K562 (cell line): ENCODE results near the gene TTLL11. TPM values are rescaled to one million over a fixed set of nuclear protein-coding genes. Genes with fewer than 3 reads are reported as not detected.

Experiments
- ATAC-seq: fragments of 200-7000 bp; cut with Tn5 transposase; 3 replicates; pipeline ENCODE4 v1.9.1; 2020; ENCODE audit warnings: moderate library complexity
- BruUV-seq: library from RNA; stranded (reverse); fragments of 400-500 nt; replicated peaks from 2 replicates; lab custom pipeline; 2021; lab: Mats Ljungman, UMichigan
- CTCF ChIA-PET: fragments of 300-600 bp; formaldehyde crosslinking; extraction: SDS; loops from one replicate; lab custom pipeline; 2021; ENCODE audit warnings: low intra/inter-chr PET ratio; lab: Yijun Ruan, JAX
- POLR2A ChIA-PET: fragments of 300-600, 350-650 bp; sonication (Branson Sonifier 250); formaldehyde crosslinking; extraction: SDS; loops from one replicate; lab custom pipeline; 2021; ENCODE audit warnings: antibody characterized with exemption, inconsistent platforms; lab: Yijun Ruan, JAX
- DNase-seq, 4 experiments: peaks; one replicate each; pipeline versions ENCODE4 v3.0.0 to v3.0.0-alpha.2; 2011 to 2018; ENCODE audit warnings: low spot score in 3 of 4, mixed read lengths in 3 of 4; ENCODE audit errors: extremely low read depth in 1 of 4
- FAIRE-seq: peaks from 2 replicates; lab custom pipeline; 2011; peaks lifted over from hg19 to GRCh38; lab: Jason Lieb, UNC
- H2AFZ ChIP-seq: 2 replicates; pipeline ENCODE4 v1.6.0; 2011; ENCODE audit warnings: low read depth, low read length, control low read depth, inconsistent platforms
- H3K27ac ChIP-seq: fragments of 200-600 bp; 3 replicates; pipeline ENCODE4 v1.8.0; 2011; ENCODE audit warnings: low read depth, mild to moderate bottlenecking, control low read depth, inconsistent platforms, low read length, moderate library complexity, mixed read lengths; ENCODE audit errors: extremely low read depth
- H3K27me3 ChIP-seq, 2 experiments: fragments of 300-600 bp in 1 of 2; 2 replicates in 1 of 2; 3 replicates in 1 of 2; pipeline versions ENCODE4 v1.6.0 to v1.8.0; 2011; ENCODE audit warnings: inconsistent platforms in 2 of 2, low read length in 2 of 2, mild to moderate bottlenecking in 1 of 2, mixed read lengths in 1 of 2, moderate library complexity in 1 of 2; ENCODE audit not compliant: control insufficient read depth in 2 of 2, insufficient read depth in 2 of 2
- H3K36me3 ChIP-seq: fragments of 300-600 bp; 3 replicates; pipeline ENCODE4 v1.8.0; 2011; ENCODE audit warnings: mild to moderate bottlenecking, low read length, inconsistent platforms; ENCODE audit not compliant: control insufficient read depth, insufficient read depth
- H3K4me1 ChIP-seq, 2 experiments: fragments of 200-600 bp in 1 of 2; replicated peaks in 1 of 2; 2 replicates in 1 of 2; 3 replicates in 1 of 2; pipeline versions ENCODE4 v1.5.1 to v1.8.0; 2011; ENCODE audit warnings: inconsistent platforms in 2 of 2, low read length in 2 of 2, mild to moderate bottlenecking in 1 of 2, mixed read lengths in 1 of 2, moderate library complexity in 1 of 2; ENCODE audit not compliant: control insufficient read depth in 2 of 2, insufficient read depth in 2 of 2
- H3K4me2 ChIP-seq: 2 replicates; pipeline ENCODE4 v1.6.1; 2011; ENCODE audit warnings: low read length, control low read depth, inconsistent platforms, mixed read lengths; ENCODE audit not compliant: insufficient read depth
- H3K4me3 ChIP-seq: fragments of 200-600 bp; sonication (generic), shearing (Covaris generic); 2 replicates; pipeline ENCODE4 v1.5.1; 2016; ENCODE audit warnings: control low read depth, inconsistent platforms
- H3K79me2 ChIP-seq: fragments of 200-600 bp; 3 replicates; pipeline ENCODE4 v1.8.0; 2011; ENCODE audit warnings: low read length, inconsistent platforms; ENCODE audit not compliant: control insufficient read depth, insufficient read depth
- H3K9ac ChIP-seq, 2 experiments: 2 replicates each; pipeline versions ENCODE4 v1.6.0 to v1.6.1; 2011; ENCODE audit warnings: low read depth in 2 of 2, low read length in 2 of 2, control low read depth in 1 of 2, inconsistent platforms in 1 of 2, mild to moderate bottlenecking in 1 of 2, mixed read lengths in 1 of 2; ENCODE audit not compliant: insufficient read depth in 1 of 2
- H3K9me1 ChIP-seq: one replicate; pipeline ENCODE4 v1.6.0; 2011; ENCODE audit warnings: inconsistent platforms, mild to moderate bottlenecking, low read length, moderate library complexity; ENCODE audit not compliant: control insufficient read depth, insufficient read depth
- H3K9me3 ChIP-seq: replicated peaks from 2 replicates; pipeline ENCODE4 v1.5.1; 2011; ENCODE audit warnings: low read depth, low read length, inconsistent platforms; ENCODE audit not compliant: control insufficient read depth, insufficient read depth
- H4K20me1 ChIP-seq: replicated peaks from 2 replicates; pipeline ENCODE4 v1.6.1; 2011; ENCODE audit warnings: low read length, inconsistent platforms, mixed read lengths; ENCODE audit not compliant: control insufficient read depth, insufficient read depth
- ATF1 ChIP-seq, 2 experiments: fragments of 450-650 bp in 1 of 2; IDR thresholded peaks; 2 replicates each; pipeline ENCODE4 v1.6.1; 2016; ENCODE audit warnings: missing compliant biosample characterization in 1 of 2, missing genetic modification characterization in 1 of 2
- BDP1 ChIP-seq: IDR thresholded peaks from 3 replicates; pipeline ENCODE4 v1.6.1; 2011; ENCODE audit not compliant: insufficient read length, insufficient read depth
- CHCHD3 ChIP-seq: fragments of 250-450 bp; sonication (Bioruptor Pico); IDR thresholded peaks from 2 replicates; pipeline ENCODE4 v2.1.2; 2022; ENCODE audit warnings: mild to moderate bottlenecking
- FOXP1 ChIP-seq: sonication (generic); formaldehyde crosslinking; IDR thresholded peaks from 2 replicates; pipeline ENCODE4 v1.8.0; 2022; ENCODE audit warnings: mild to moderate bottlenecking, missing genetic modification reagents
- HMBOX1 ChIP-seq: sonication (generic); IDR thresholded peaks from 2 replicates; pipeline ENCODE4 v1.6.1; 2016
- NFIC ChIP-seq: fragments of 450-650 bp; IDR thresholded peaks from 2 replicates; pipeline ENCODE4 v1.6.1; 2017; ENCODE audit warnings: mild to moderate bottlenecking, inconsistent platforms
- NR2C1 ChIP-seq, 2 experiments: fragments of 450-650 bp; IDR thresholded peaks; 2 replicates each; pipeline ENCODE4 v1.6.1; 2017; ENCODE audit warnings: mild to moderate bottlenecking in 2 of 2, antibody characterized with exemption in 1 of 2, inconsistent platforms in 1 of 2, missing compliant biosample characterization in 1 of 2, missing genetic modification characterization in 1 of 2
- PHF21A ChIP-seq: fragments of 450-650 bp; IDR thresholded peaks from 2 replicates; pipeline ENCODE4 v1.6.1; 2017; ENCODE audit warnings: low read depth, borderline replicate concordance
- PTTG1 ChIP-seq: fragments of 450-650 bp; IDR thresholded peaks from 2 replicates; pipeline ENCODE4 v1.6.1; 2016; ENCODE audit warnings: low read depth, mild to moderate bottlenecking, missing genetic modification characterization, missing compliant biosample characterization
- RAD51 ChIP-seq: fragments of 450-650 bp; IDR thresholded peaks from 2 replicates; pipeline ENCODE4 v1.7.1; 2016; ENCODE audit warnings: low read depth, mild to moderate bottlenecking, borderline replicate concordance
- TEAD1 ChIP-seq, 2 experiments: fragments of 450-650 bp in 1 of 2; sonication (generic) in 1 of 2; formaldehyde crosslinking; IDR thresholded peaks; 2 replicates each; pipeline versions ENCODE4 v1.4.0 to v1.8.0; 2020 to 2022; ENCODE audit warnings: mild to moderate bottlenecking in 2 of 2, missing genetic modification reagents in 1 of 2
- TFAM ChIP-seq: fragments of 250-450 bp; sonication (Bioruptor Pico); conservative IDR thresholded peaks from 2 replicates; pipeline ENCODE4 v1.5.0; 2021; ENCODE audit warnings: mild to moderate bottlenecking, moderate library complexity
- THRA ChIP-seq: fragments of 450-650 bp; IDR thresholded peaks from 2 replicates; pipeline ENCODE4 v1.6.1; 2017; ENCODE audit warnings: mild to moderate bottlenecking, moderate library complexity
- TSHZ1 ChIP-seq: fragments of 250-450 bp; sonication (Bioruptor Pico); IDR thresholded peaks from 2 replicates; pipeline ENCODE4 v1.4.0; 2020; ENCODE audit warnings: mild to moderate bottlenecking, moderate library complexity
- ZFPM2 ChIP-seq: fragments of 250-450 bp; sonication (Bioruptor Pico); IDR thresholded peaks from 2 replicates; pipeline ENCODE4 v1.5.1; 2022; ENCODE audit warnings: mild to moderate bottlenecking
- ZNF124 ChIP-seq: sonication (generic); formaldehyde crosslinking; IDR thresholded peaks from 2 replicates; pipeline ENCODE4 v1.8.1; 2022; ENCODE audit warnings: missing genetic modification reagents
- ZNF41 ChIP-seq: fragments of 250-450 bp; sonication (Bioruptor Pico); conservative IDR thresholded peaks from 2 replicates; pipeline ENCODE4 v1.4.0; 2020; ENCODE audit warnings: mild to moderate bottlenecking
- WGBS: fragments of 100-300 bp; shearing (Covaris generic); methylation state at CpG from one replicate; pipeline ENCODE4 v1.1.6; 2016; ENCODE audit warnings: low coverage, mixed read lengths; ENCODE audit not compliant: insufficient coverage; ENCODE audit errors: missing lambda C conversion rate; 5-methylcytosine and 5-hydroxymethylcytosine counted together
- in situ Hi-C: fragments of 300-500 bp; cut with MboI; formaldehyde crosslinking; loops from 4 replicates; pipeline ENCODE4 v1.15.0; 2018; ENCODE audit warnings: inconsistent platforms, mixed read lengths
- intact Hi-C: fragments of 100-400 bp; cut with micrococcal nuclease; formaldehyde crosslinking; loops from 2 replicates; pipeline ENCODE4 v1.14.2; 2022
- polyA plus RNA-seq, 8 experiments: library from polyadenylated mRNA; depleted of rRNA in 4 of 8; stranded (reverse) in 5 of 8; unstranded in 3 of 8; fragments of >200 nt; fragmentation: Nextera tagmentation in 2 of 8; fragmentation: Illumina TruSeq in 1 of 8; extraction: Ambion mirVana in 2 of 8; extraction: Trizol in 1 of 8; gene quantifications; 2 replicates each; pipeline versions ENCODE4 v1.2.1 to v1.2.3, GENCODE V29; 2011 to 2014; ENCODE audit warnings: inconsistent platforms in 1 of 8, missing spikeins in 1 of 8
- total RNA-seq, 7 experiments: library from RNA; depleted of rRNA in 6 of 7; stranded (reverse); fragments of >200 nt in 6 of 7; fragmentation: Illumina TruSeq in 2 of 7; extraction: Trizol in 2 of 7; gene quantifications; 2 replicates each; pipeline versions ENCODE4 v1.2.1 to v1.2.3, GENCODE V29; 2011 to 2021; ENCODE audit warnings: low replicate concordance in 1 of 7

TTLL11 gene
- total and polyA plus RNA-seq, 9 of the 15 experiments (the other 6 are each of a cell fraction or from before 2014, with no cell fraction given), result 0.83 to 4.4 (median 2.7) TPM

DNA sequence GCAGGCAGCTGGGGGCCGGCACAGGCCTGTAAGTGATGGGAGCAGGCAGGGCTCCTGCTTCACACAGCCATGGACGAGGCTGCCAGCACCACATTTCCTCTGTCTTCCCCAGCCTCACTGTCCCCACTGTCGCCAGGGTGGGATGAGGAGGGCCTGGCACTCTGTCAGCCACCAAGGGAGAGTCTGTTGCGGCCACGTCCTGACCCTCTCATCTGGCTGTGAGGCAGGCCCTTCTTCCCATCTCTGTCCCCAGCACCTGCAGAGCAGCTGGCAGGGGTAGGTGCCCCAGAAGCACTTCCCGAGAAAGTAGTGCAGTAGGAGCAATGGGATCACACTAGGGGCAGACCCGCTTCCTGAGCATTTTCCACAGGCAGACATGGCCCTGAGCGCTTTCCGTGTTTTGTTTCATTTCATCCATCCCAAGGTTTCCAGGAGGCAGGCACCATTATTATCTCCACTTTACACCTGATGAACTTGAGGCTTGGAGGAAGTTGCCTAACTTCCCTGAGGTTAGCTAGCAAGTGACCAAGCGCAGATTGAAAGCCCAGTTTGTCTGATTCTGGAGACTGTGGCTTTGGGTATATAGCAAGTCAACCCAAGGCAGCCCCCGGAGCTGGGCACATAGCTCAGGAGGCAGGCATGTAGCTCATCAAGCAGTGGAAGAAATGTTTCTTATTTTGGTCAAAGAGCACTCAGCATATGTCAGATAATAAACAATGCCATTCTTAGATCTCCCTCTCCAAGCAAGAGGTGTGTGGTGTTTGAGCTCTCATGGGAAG lies 239.3 kb downstream of the TTLL11 start:
- Histone ChIP-seq H3K27ac (no peak overlapping the region), H3K27me3 (peaks cover 8 to 56% of the 10 kb centered on the region in 2 experiments), H3K36me3 (no peaks in the 10 kb centered on the region), H3K4me2 (no peak overlapping the region), H3K4me1 (no peaks in the 10 kb centered on the region; a peak in 1 of 5 replicates), H3K9me1 (no peaks in the 10 kb centered on the region), H3K9ac (no peak overlapping the region), H2AFZ (no peak overlapping the region), H3K9me3 (no peaks in the 10 kb centered on the region), H3K79me2 (no peaks in the 10 kb centered on the region), H3K4me3 (no peak overlapping the region), H4K20me1 (0 out of 2 replicates have a peak, but pooled peaks cover 4% of the 10 kb centered on the region)
- in situ Hi-C loops, result no loop called here
- DNase-seq (no peak), ATAC-seq (no peak), FAIRE-seq (no peak)
- CTCF ChIA-PET, result no interaction called here
- intact Hi-C loops, result loop anchor here (10.0 kb wide), 1 partner anchor 159 kb away; no protein-coding TSS in a partner anchor
- no TSS peak for BruUV-seq
- under 1% methylated on average over 11 of the region's 11 CpGs for WGBS
- POLR2A ChIA-PET, result interaction anchor here (0.8 to 1.7 kb wide), 3 partner anchors 11 to 20 kb away, joined by 4 to 5 read pairs (median 4); no protein-coding TSS in a partner anchor
- TF ChIP-seq PHF21A (no peak), ZFPM2 (CRISPR knock-in tag) (no peak), TEAD1 (CRISPR knock-in tag; IDR thresholded peaks at IDR 0.05) (no peak), BDP1 (no peak), ZNF124 (no peak), NFIC (no peak), ZNF41 (CRISPR knock-in tag) (no peak), PTTG1 (tag) (no peak), NR2C1 (IDR thresholded peaks at IDR 0.05) (no peak), NR2C1 (tag; IDR thresholded peaks at IDR 0.05) (no peak), TSHZ1 (CRISPR knock-in tag) (no peak), TFAM (no peak), CHCHD3 (CRISPR knock-in tag) (no peak), FOXP1 (CRISPR knock-in tag) (no peak), THRA (no peak), ATF1 (CRISPR knock-in tag; IDR thresholded peaks at IDR 0.05) (no peak), ATF1 (tag; IDR thresholded peaks at IDR 0.05) (no peak), RAD51 (no peak), HMBOX1 (no peak)
